HUES64 (cell line): ENCODE data around the gene ASB16.

ENCODE experiments used
- H3K27ac ChIP-seq: 2 replicates; pipeline ENCODE4 v1.7.0; 2013; ENCODE audit warnings: low read depth, low read length, inconsistent platforms
- H3K27me3 ChIP-seq: 2 replicates; pipeline ENCODE4 v1.6.1; 2013; ENCODE audit warnings: mild to moderate bottlenecking, low read length; ENCODE audit not compliant: insufficient read depth
- H3K36me3 ChIP-seq: 2 replicates; pipeline ENCODE4 v1.6.1; 2013; ENCODE audit warnings: mild to moderate bottlenecking, low read length; ENCODE audit not compliant: insufficient read depth
- H3K4me1 ChIP-seq: 2 replicates; pipeline ENCODE4 v1.6.1; 2013; ENCODE audit warnings: mild to moderate bottlenecking, low read length, moderate library complexity; ENCODE audit not compliant: insufficient read depth
- H3K4me3 ChIP-seq: 2 replicates; pipeline ENCODE4 v1.5.1; 2013; ENCODE audit warnings: mild to moderate bottlenecking, low read length, moderate library complexity
- H3K9ac ChIP-seq: 2 replicates; pipeline ENCODE4 v1.6.1; 2013; ENCODE audit warnings: mild to moderate bottlenecking, low read depth, low read length
- H3K9me3 ChIP-seq: 2 replicates; pipeline ENCODE4 v1.6.1; 2013; ENCODE audit warnings: low read depth, low read length; ENCODE audit not compliant: insufficient read depth
- WGBS: fragments of 150-250, 120-280 bp; methylation state at CpG from one replicate; pipeline ENCODE4 v1.1.7; 2013; ENCODE audit warnings: missing lambda C conversion rate; 5-methylcytosine and 5-hydroxymethylcytosine counted together

Gene ASB16

GRCh38 chr17:44176671-44177501, 6.4 kb downstream of the ASB16 start:
- Histone ChIP-seq H3K36me3 (peaks cover 37% of the 10 kb centered on the region), H3K9me3 (peaks cover 3% of the 10 kb centered on the region; the same call in 1 of the 2 replicates), H3K4me3 (no peak overlapping the region), H3K27ac (no peak overlapping the region), H3K9ac (no peak overlapping the region), H3K27me3 (no peaks in the 10 kb centered on the region), H3K4me1 (no peaks in the 10 kb centered on the region)
- 97% methylated on average over 54 of the region's 54 CpGs for WGBS

DNA sequence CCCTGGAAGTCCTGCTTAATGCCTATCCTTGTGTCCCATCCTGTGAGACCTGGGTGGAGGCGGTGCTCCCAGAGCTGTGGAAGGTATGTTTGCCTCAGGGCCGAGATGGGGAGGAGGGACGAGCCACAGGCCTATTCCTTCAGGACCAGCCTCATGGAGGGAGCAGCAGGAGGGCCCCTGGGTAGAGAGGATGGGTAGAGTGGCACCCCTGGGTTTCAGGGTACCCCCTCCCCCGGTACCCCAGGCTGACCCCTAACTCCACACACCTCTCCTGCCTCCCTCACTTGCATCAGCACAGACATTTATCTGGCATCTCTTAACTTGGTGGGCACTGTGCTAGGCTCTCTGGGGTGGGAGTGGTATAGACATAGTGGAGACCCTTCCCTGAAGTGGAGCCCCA, 7.1 kb downstream of the ASB16 start:
- Histone ChIP-seq H3K27ac (no peak overlapping the region), H3K9ac (no peak overlapping the region), H3K27me3 (no peaks in the 10 kb centered on the region), H3K9me3 (peaks cover 3% of the 10 kb centered on the region; the same call in 1 of the 2 replicates), H3K4me1 (no peaks in the 10 kb centered on the region), H3K36me3 (peaks cover 45% of the 10 kb centered on the region), H3K4me3 (no peak overlapping the region)
- WGBS = 89% methylated on average over 4 of the region's 4 CpGs

DNA sequence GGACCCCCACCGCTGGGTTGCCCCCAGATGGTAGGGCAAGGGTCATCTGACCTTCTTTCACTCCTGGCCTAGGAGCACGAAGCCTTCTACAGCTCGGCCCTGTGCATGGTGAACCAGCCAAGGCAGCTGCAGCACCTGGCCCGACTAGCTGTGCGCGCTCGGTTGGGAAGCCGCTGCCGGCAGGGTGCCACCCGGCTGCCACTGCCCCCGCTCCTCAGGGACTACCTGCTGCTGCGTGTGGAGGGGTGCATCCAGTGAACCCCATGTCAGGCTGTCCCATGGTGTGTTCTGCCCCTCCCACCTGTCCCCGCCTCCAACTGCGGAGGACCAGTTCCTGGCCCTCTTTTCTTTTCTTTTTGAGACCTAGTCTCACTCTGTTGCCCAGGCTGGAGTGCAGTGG, 7.6 kb downstream of the ASB16 start:
- Histone ChIP-seq H3K27ac (no peak overlapping the region), H3K9ac (no peak overlapping the region), H3K4me3 (no peak overlapping the region), H3K9me3 (peaks cover 3% of the 10 kb centered on the region; the same call in 1 of the 2 replicates), H3K36me3 (peaks cover 50% of the 10 kb centered on the region), H3K27me3 (no peaks in the 10 kb centered on the region), H3K4me1 (no peaks in the 10 kb centered on the region)
- WGBS = 95% methylated on average over 14 of the region's 14 CpGs

- Histone ChIP-seq H3K4me1 (peaks cover 10% of the 10 kb centered on the region; the same call in 1 of the 2 replicates), H3K27ac (no peak overlapping the region)
These were observed 12.5 kb downstream of the ASB16 start for GRCh38 chr17:44183024-44183423.

GRCh38 chr17:44184212-44184810, 13.8 kb downstream of the ASB16 start:
- Histone ChIP-seq H3K4me1 (peaks cover 10% of the 10 kb centered on the region; the same call in 1 of the 2 replicates), H3K27ac (no peak overlapping the region)

More at GRCh38 chr17:44183024-44183423, 12.5 kb downstream of the ASB16 start:
- H3K9me3 ChIP-seq = peaks cover 3% of the 10 kb centered on the region; the same call in 1 of the 2 replicates
- no peak overlapping the region for H3K9ac ChIP-seq
- WGBS = 100% methylated on average over 1 of the region's 2 CpGs
- H3K36me3 ChIP-seq = peaks cover 34% of the 10 kb centered on the region
- no peak overlapping the region for H3K4me3 ChIP-seq
- no peaks in the 10 kb centered on the region for H3K27me3 ChIP-seq

DNA sequence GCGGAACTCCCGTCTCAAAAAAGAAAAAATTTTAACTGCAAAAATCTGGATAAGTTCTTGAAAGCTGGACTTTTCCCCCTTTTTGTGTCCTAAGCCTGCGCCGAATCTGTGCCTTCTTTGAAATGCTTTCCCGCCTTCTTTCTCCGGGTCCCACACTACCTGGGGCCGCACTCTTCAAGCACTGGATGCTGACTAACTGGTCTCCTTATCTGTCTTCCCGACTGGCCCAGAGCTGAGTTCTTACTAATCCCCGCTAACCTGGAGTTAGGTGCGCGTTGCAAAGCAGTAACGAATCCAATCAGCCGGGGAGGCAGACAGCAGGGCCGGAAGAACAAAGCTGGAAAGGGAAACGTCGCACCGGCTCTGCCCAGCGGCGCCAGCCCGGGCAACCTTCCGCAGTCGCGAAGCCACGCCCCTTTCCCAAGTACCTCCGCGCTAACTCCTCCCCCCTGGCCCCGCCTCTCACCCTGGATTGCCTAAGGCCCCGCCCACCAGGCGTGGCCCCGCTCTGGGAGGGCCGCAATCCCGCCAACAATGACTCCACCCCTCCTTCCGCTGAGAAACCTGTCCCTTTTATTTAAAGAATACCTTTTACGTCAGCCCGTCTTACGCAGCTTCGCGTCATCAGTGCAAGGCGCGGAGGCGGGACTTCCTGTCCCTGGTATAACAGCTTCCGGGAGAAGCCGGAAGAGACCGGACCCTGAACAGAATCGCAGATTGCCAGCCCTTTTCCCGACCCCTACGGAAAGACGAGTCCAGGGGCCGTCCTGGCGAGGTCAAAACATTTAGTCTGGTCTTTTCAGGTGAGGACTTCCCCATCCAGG, 16.0 kb downstream of the ASB16 start, which contains the start of gene TMUB2:
TSS of gene TMUB2 (plus strand) at position 666 of the 824 bp plus-strand sequence. CDS start 737 bp downstream, outside the sequence.
- Histone ChIP-seq H3K9ac (peak within 1 kb of the TSS; percentile 93), H3K4me1 (peaks cover 10% of the 10 kb centered on the region; the same call in 1 of the 2 replicates), H3K27me3 (no peaks in the 10 kb centered on the region), H3K9me3 (peaks cover 2% of the 10 kb centered on the region; the same call in 1 of the 2 replicates), H3K4me3 (peak within 1 kb of the TSS; percentile 93), H3K27ac (peak within 1 kb of the TSS; percentile 94), H3K36me3 (peaks cover 40% of the 10 kb centered on the region)
- under 1% methylated on average over 50 of the region's 50 CpGs for WGBS

More at GRCh38 chr17:44184212-44184810, 13.8 kb downstream of the ASB16 start:
- peaks cover 33% of the 10 kb centered on the region for H3K36me3 ChIP-seq
- no peak overlapping the region for H3K9ac ChIP-seq
- H3K9me3 ChIP-seq = peaks cover 3% of the 10 kb centered on the region; the same call in 1 of the 2 replicates
- no peak overlapping the region for H3K4me3 ChIP-seq
- 95% methylated on average over 8 of the region's 8 CpGs for WGBS
- no peaks in the 10 kb centered on the region for H3K27me3 ChIP-seq

GRCh38 chr17:44187131-44187899, 16.8 kb downstream of the ASB16 start:
- Histone ChIP-seq H3K9ac (peak overlapping the region; percentile 78), H3K36me3 (peaks cover 32% of the 10 kb centered on the region), H3K9me3 (no peaks in the 10 kb centered on the region), H3K4me1 (peaks cover 16% of the 10 kb centered on the region), H3K4me3 (peak overlapping the region; percentile 93), H3K27ac (peak overlapping the region; percentile 92), H3K27me3 (no peaks in the 10 kb centered on the region)
- 10% methylated on average over 31 of the region's 32 CpGs for WGBS

DNA sequence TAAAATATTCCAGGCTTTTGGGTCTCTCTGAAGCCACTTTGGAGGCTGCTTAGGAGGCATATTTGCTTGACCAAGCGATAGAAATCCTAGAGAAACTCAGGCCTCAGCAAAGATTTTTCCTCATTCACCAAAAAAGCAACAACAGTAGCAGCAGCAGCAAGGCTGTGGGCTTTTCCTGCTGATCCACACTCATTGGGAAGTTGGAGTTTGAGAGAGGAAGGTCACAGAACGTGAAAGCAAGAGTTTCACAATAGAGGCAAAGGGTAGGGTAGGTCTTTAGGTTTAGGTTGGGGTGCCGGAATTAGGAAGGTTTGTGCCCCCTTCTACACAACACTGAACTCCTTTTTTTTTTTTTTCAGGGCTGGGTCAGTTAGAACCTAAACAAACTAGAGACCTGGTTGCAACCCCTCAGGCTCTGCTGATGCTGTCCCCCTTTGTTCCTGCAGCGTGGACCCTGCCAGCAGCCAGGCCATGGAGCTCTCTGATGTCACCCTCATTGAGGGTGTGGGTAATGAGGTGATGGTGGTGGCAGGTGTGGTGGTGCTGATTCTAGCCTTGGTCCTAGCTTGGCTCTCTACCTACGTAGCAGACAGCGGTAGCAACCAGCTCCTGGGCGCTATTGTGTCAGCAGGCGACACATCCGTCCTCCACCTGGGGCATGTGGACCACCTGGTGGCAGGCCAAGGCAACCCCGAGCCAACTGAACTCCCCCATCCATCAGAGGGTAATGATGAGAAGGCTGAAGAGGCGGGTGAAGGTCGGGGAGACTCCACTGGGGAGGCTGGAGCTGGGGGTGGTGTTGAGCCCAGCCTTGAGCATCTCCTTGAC, 18.3 kb downstream of the ASB16 start:
- H3K4me3 ChIP-seq = no peak overlapping the region
- 94% methylated on average over 11 of the region's 12 CpGs for WGBS
- no peak overlapping the region for H3K27ac ChIP-seq
- H3K9me3 ChIP-seq = no peaks in the 10 kb centered on the region
- H3K4me1 ChIP-seq = peaks cover 21% of the 10 kb centered on the region
- H3K27me3 ChIP-seq = no peaks in the 10 kb centered on the region
- H3K36me3 ChIP-seq = peaks cover 28% of the 10 kb centered on the region
- H3K9ac ChIP-seq = no peak overlapping the region

GRCh38 chr17:44190481-44190880, 20.0 kb downstream of the ASB16 start:
- no peak overlapping the region; the same call in 1 of the 2 replicates for H3K27ac ChIP-seq
- no peak overlapping the region for H3K9ac ChIP-seq
- H3K4me3 ChIP-seq = no peak overlapping the region
- peaks cover 20% of the 10 kb centered on the region for H3K4me1 ChIP-seq
- no peaks in the 10 kb centered on the region for H3K27me3 ChIP-seq
- no peaks in the 10 kb centered on the region for H3K9me3 ChIP-seq
- 91% methylated on average over 10 of the region's 10 CpGs for WGBS
- peaks cover 39% of the 10 kb centered on the region for H3K36me3 ChIP-seq
